WTC11 (cell line): Measurements from ENCODE around the gene CCDC150. TPM values are rescaled to one million over a fixed set of nuclear protein-coding genes. Genes with fewer than 3 reads are reported as not detected.

ENCODE experiments used
- ATAC-seq: fragments of 200-7000 bp; cut with Tn5 transposase; 2 replicates; pipeline ENCODE4 v1.10.0; 2021; ENCODE audit warnings: mild to moderate bottlenecking, moderate library complexity
- CTCF ChIA-PET: fragments of 300-600 bp; sonication (Branson Sonifier 250); formaldehyde crosslinking; loops from one replicate; lab custom pipeline; 2021; ENCODE audit warnings: antibody characterized with exemption; lab: Charles Lee
- POLR2A ChIA-PET: fragments of 350-600 bp; sonication (Branson Sonifier 250); formaldehyde crosslinking; loops from one replicate; lab custom pipeline; 2021; ENCODE audit warnings: antibody characterized with exemption; lab: Charles Lee
- DNase-seq: peaks from one replicate; pipeline ENCODE4 v3.0.0; 2021; ENCODE audit warnings: low spot score
- H3K27ac Mint-ChIP-seq: 2 replicates; pipeline ENCODE4 v1.8.0; 2021; ENCODE audit warnings: mixed read lengths
- H3K27me3 Mint-ChIP-seq: 2 replicates; pipeline ENCODE4 v1.8.0; 2021; ENCODE audit warnings: low read depth, mild to moderate bottlenecking, moderate library complexity, mixed read lengths
- H3K36me3 Mint-ChIP-seq: 2 replicates; pipeline ENCODE4 v1.8.0; 2021; ENCODE audit warnings: mixed read lengths
- H3K4me1 Mint-ChIP-seq: 2 replicates; pipeline ENCODE4 v1.8.0; 2022; ENCODE audit warnings: mixed read lengths
- H3K4me3 Mint-ChIP-seq: 2 replicates; pipeline ENCODE4 v1.8.0; 2021; ENCODE audit warnings: mild to moderate bottlenecking, moderate library complexity, mixed read lengths
- H3K9me3 Mint-ChIP-seq: 2 replicates; pipeline ENCODE4 v1.8.0; 2021; ENCODE audit warnings: mixed read lengths
- AR ChIP-seq: fragments of 250-450 bp; sonication (Bioruptor Pico); IDR thresholded peaks from 2 replicates; pipeline ENCODE4 v1.9.0; 2021; ENCODE audit warnings: mild to moderate bottlenecking
- CREB1 ChIP-seq: sonication (generic); formaldehyde crosslinking; IDR thresholded peaks from 2 replicates; pipeline ENCODE4 v1.8.0; 2023; ENCODE audit warnings: mild to moderate bottlenecking, missing genetic modification reagents
- CTCF ChIP-seq: fragments of 200-600 bp; IDR thresholded peaks from 2 replicates; pipeline ENCODE4 v1.8.0; 2022; ENCODE audit warnings: antibody characterized with exemption
- FOXP1 ChIP-seq: sonication (generic); formaldehyde crosslinking; IDR thresholded peaks from 2 replicates; pipeline ENCODE4 v1.8.0; 2022; ENCODE audit warnings: missing genetic modification reagents, mild to moderate bottlenecking, moderate library complexity, borderline replicate concordance
- HMGXB4 ChIP-seq: sonication (generic); formaldehyde crosslinking; IDR thresholded peaks from 2 replicates; pipeline ENCODE4 v1.8.1; 2023; ENCODE audit warnings: mild to moderate bottlenecking, moderate library complexity, missing genetic modification reagents
- SMAD3 ChIP-seq: sonication (generic); formaldehyde crosslinking; IDR thresholded peaks from 2 replicates; pipeline ENCODE4 v1.8.0; 2022; ENCODE audit warnings: missing genetic modification reagents, mild to moderate bottlenecking, borderline replicate concordance
- STAT6 ChIP-seq: sonication (generic); formaldehyde crosslinking; conservative IDR thresholded peaks from 2 replicates; pipeline ENCODE4 v1.8.1; 2023; ENCODE audit warnings: mild to moderate bottlenecking, low read depth, missing genetic modification reagents, moderate library complexity
- ZNF317 ChIP-seq: sonication (generic); formaldehyde crosslinking; IDR thresholded peaks from 2 replicates; pipeline ENCODE4 v1.8.1; 2023; ENCODE audit warnings: low read depth, mild to moderate bottlenecking, moderate library complexity, missing genetic modification reagents, borderline replicate concordance
- total RNA-seq: library from RNA; stranded (reverse); gene quantifications from 3 replicates; pipeline ENCODE4 v1.2.3, GENCODE V29; 2021
- TF ChIP-seq, protein P1 (sequence below): fragments of 250-450 bp; sonication (Bioruptor Pico); IDR thresholded peaks from 2 replicates; pipeline ENCODE4 v1.9.0; 2021; ENCODE audit warnings: mild to moderate bottlenecking, borderline replicate concordance
- TF ChIP-seq, protein P2 (sequence below): sonication (generic); formaldehyde crosslinking; IDR thresholded peaks from 2 replicates; pipeline ENCODE4 v1.8.1; 2022; ENCODE audit warnings: missing genetic modification reagents, borderline replicate concordance

Gene CCDC150
- total RNA-seq, 1 experiment from 2014 or later = 43.0 TPM

GRCh38 chr2:196737046-196737445, 97.5 kb downstream of the CCDC150 start (continued):
- TF ChIP-seq CREB1 = no peak

- peaks cover 22% of the 10 kb centered on the region for H3K9me3 Mint-ChIP-seq
- TF ChIP-seq, protein P1, sequence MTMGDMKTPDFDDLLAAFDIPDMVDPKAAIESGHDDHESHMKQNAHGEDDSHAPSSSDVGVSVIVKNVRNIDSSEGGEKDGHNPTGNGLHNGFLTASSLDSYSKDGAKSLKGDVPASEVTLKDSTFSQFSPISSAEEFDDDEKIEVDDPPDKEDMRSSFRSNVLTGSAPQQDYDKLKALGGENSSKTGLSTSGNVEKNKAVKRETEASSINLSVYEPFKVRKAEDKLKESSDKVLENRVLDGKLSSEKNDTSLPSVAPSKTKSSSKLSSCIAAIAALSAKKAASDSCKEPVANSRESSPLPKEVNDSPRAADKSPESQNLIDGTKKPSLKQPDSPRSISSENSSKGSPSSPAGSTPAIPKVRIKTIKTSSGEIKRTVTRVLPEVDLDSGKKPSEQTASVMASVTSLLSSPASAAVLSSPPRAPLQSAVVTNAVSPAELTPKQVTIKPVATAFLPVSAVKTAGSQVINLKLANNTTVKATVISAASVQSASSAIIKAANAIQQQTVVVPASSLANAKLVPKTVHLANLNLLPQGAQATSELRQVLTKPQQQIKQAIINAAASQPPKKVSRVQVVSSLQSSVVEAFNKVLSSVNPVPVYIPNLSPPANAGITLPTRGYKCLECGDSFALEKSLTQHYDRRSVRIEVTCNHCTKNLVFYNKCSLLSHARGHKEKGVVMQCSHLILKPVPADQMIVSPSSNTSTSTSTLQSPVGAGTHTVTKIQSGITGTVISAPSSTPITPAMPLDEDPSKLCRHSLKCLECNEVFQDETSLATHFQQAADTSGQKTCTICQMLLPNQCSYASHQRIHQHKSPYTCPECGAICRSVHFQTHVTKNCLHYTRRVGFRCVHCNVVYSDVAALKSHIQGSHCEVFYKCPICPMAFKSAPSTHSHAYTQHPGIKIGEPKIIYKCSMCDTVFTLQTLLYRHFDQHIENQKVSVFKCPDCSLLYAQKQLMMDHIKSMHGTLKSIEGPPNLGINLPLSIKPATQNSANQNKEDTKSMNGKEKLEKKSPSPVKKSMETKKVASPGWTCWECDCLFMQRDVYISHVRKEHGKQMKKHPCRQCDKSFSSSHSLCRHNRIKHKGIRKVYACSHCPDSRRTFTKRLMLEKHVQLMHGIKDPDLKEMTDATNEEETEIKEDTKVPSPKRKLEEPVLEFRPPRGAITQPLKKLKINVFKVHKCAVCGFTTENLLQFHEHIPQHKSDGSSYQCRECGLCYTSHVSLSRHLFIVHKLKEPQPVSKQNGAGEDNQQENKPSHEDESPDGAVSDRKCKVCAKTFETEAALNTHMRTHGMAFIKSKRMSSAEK (CRISPR knock-in tag) = no peak
- TF ChIP-seq FOXP1 (CRISPR knock-in tag) (no peak), ZNF317 (CRISPR knock-in tag) (no peak), STAT6 (CRISPR knock-in tag) (no peak), CTCF (no peak), AR (CRISPR knock-in tag) (no peak), HMGXB4 (CRISPR knock-in tag) (no peak), SMAD3 (CRISPR knock-in tag) (no peak)
- TF ChIP-seq, protein P2, sequence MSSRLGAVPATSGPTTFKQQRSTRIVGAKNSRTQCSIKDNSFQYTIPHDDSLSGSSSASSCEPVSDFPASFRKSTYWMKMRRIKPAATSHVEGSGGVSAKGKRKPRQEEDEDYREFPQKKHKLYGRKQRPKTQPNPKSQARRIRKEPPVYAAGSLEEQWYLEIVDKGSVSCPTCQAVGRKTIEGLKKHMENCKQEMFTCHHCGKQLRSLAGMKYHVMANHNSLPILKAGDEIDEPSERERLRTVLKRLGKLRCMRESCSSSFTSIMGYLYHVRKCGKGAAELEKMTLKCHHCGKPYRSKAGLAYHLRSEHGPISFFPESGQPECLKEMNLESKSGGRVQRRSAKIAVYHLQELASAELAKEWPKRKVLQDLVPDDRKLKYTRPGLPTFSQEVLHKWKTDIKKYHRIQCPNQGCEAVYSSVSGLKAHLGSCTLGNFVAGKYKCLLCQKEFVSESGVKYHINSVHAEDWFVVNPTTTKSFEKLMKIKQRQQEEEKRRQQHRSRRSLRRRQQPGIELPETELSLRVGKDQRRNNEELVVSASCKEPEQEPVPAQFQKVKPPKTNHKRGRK (CRISPR knock-in tag) = no peak
- TF ChIP-seq, all 79 proteins: peak for 0
- H3K4me3 Mint-ChIP-seq = no peak overlapping the region
- peaks cover 55% of the 10 kb centered on the region for H3K36me3 Mint-ChIP-seq
- no peak for ATAC-seq
- H3K27me3 Mint-ChIP-seq = no peaks in the 10 kb centered on the region
- ChIA-PET CTCF (interaction anchor here (1.2 kb wide), 1 partner anchor 12 kb away, joined by 4 read pairs; no protein-coding TSS in a partner anchor), POLR2A (no interaction called here)
- 0 out of 2 replicates have a peak, but pooled peaks cover 3% of the 10 kb centered on the region for H3K4me1 Mint-ChIP-seq
- DNase-seq = no peak
- H3K27ac Mint-ChIP-seq = no peak overlapping the region
Measured at GRCh38 chr2:196739031-196739430, 99.5 kb downstream of the CCDC150 start.
